Testis (tissue), 2 donors: ENCODE results near the gene ACOT13.

Experiments used
- POLR2A ChIP-seq: fragments of 450-650 bp; IDR thresholded peaks from one replicate; pipeline ENCODE4 v1.6.1; 2017; ENCODE audit warnings: antibody characterized with exemption, mild to moderate bottlenecking, moderate library complexity
- TF ChIP-seq, protein P1 (sequence below), 3 experiments: fragments of 450-650 bp in 2 of 3; fragments of 200-600 bp in 1 of 3; sonication (generic) in 1 of 3; IDR thresholded peaks; one replicate each; pipeline ENCODE4 v1.5.1; 2016 to 2019; ENCODE audit warnings: antibody characterized with exemption in 3 of 3, mild to moderate bottlenecking in 2 of 3, moderate library complexity in 1 of 3

DNA sequence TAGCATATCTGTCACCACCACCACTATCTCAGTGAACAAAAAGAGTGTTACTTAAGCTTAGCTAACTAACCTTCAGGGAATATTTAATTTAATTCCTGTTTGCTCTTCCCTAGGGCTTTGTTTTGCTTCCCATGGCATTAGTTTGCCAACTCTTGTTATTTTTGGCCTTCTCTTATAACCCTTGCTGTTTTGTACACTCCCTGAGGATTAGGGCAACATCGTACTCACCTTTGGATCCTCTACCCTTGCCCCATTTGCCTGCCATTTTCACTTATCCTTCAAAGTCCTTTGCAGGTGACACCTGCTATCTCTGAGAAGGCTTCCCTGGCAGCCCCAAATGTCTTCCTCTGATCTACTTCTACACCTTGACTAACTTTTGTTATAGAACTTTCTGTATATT lies 23.7 kb downstream of the ACOT13 start:
- TF ChIP-seq, protein P1, sequence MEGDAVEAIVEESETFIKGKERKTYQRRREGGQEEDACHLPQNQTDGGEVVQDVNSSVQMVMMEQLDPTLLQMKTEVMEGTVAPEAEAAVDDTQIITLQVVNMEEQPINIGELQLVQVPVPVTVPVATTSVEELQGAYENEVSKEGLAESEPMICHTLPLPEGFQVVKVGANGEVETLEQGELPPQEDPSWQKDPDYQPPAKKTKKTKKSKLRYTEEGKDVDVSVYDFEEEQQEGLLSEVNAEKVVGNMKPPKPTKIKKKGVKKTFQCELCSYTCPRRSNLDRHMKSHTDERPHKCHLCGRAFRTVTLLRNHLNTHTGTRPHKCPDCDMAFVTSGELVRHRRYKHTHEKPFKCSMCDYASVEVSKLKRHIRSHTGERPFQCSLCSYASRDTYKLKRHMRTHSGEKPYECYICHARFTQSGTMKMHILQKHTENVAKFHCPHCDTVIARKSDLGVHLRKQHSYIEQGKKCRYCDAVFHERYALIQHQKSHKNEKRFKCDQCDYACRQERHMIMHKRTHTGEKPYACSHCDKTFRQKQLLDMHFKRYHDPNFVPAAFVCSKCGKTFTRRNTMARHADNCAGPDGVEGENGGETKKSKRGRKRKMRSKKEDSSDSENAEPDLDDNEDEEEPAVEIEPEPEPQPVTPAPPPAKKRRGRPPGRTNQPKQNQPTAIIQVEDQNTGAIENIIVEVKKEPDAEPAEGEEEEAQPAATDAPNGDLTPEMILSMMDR (IDR thresholded peaks at IDR 0.05) = no peak
- TF ChIP-seq POLR2A = no peak
